ENCODE data around the gene ATF6. TPM values are rescaled to one million over a fixed set of nuclear protein-coding genes. Genes with fewer than 3 reads are reported as not detected.

The ATF6 gene
- total RNA-seq, 2 donors from 2014 or later: 14.4 to 19.8 TPM

GRCh38 chr1:161973924-161974845, 208.1 kb downstream of the ATF6 start:
- Mint-ChIP-seq H3K4me1 (no peaks in the 10 kb centered on the region), H3K27me3 (ENCODE audit: insufficient read depth) (peaks cover 17% of the 10 kb centered on the region), H3K9me3 (peaks cover 2% of the 10 kb centered on the region), H3K36me3 (ENCODE audit: low read depth) (no peaks in the 10 kb centered on the region), H3K27ac (no peak overlapping the region), H3K4me3 (no peak overlapping the region)
- 89% methylated on average over 5 to 9 of the region's 9 CpGs for WGBS, 2 experiments (ENCODE audit: insufficient coverage in 1 of 2, insufficient read length in 1 of 2)
- no peak for DNase-seq
- Histone ChIP-seq H3K9ac (ENCODE audit: extremely low read depth, low read length, poor library complexity, severe bottlenecking) (no peak overlapping the region), H3K27ac (ENCODE audit: low read depth, low read length) (no peak overlapping the region), H3K27me3 (ENCODE audit: control insufficient read depth, insufficient read depth, low read length, poor library complexity, severe bottlenecking) (no peaks in the 10 kb centered on the region), H3K9me3 (ENCODE audit: control insufficient read depth, low read length) (no peaks in the 10 kb centered on the region), H3K4me3 (ENCODE audit: low read length) (no peak overlapping the region), H3K4me1 (ENCODE audit: control insufficient read depth, insufficient read depth, low read length) (no peaks in the 10 kb centered on the region), H3K36me3 (ENCODE audit: control insufficient read depth, insufficient read depth, low read length) (no peaks in the 10 kb centered on the region)
- TF ChIP-seq, protein P1, sequence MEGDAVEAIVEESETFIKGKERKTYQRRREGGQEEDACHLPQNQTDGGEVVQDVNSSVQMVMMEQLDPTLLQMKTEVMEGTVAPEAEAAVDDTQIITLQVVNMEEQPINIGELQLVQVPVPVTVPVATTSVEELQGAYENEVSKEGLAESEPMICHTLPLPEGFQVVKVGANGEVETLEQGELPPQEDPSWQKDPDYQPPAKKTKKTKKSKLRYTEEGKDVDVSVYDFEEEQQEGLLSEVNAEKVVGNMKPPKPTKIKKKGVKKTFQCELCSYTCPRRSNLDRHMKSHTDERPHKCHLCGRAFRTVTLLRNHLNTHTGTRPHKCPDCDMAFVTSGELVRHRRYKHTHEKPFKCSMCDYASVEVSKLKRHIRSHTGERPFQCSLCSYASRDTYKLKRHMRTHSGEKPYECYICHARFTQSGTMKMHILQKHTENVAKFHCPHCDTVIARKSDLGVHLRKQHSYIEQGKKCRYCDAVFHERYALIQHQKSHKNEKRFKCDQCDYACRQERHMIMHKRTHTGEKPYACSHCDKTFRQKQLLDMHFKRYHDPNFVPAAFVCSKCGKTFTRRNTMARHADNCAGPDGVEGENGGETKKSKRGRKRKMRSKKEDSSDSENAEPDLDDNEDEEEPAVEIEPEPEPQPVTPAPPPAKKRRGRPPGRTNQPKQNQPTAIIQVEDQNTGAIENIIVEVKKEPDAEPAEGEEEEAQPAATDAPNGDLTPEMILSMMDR (conservative IDR thresholded peaks at IDR 0.05): no peak

- Mint-ChIP-seq H3K36me3 (ENCODE audit: low read depth) (no peaks in the 10 kb centered on the region), H3K4me1 (no peaks in the 10 kb centered on the region), H3K27ac (no peak overlapping the region), H3K4me3 (no peak overlapping the region), H3K27me3 (ENCODE audit: insufficient read depth) (peaks cover 14% of the 10 kb centered on the region), H3K9me3 (peaks cover 2% of the 10 kb centered on the region)
- TF ChIP-seq, protein P1 (conservative IDR thresholded peaks at IDR 0.05): no peak
- Histone ChIP-seq H3K27ac (ENCODE audit: low read depth, low read length) (no peak overlapping the region), H3K9ac (ENCODE audit: extremely low read depth, low read length, poor library complexity, severe bottlenecking) (no peak overlapping the region), H3K4me3 (ENCODE audit: low read length) (no peak overlapping the region), H3K36me3 (ENCODE audit: control insufficient read depth, insufficient read depth, low read length) (no peaks in the 10 kb centered on the region), H3K4me1 (ENCODE audit: control insufficient read depth, insufficient read depth, low read length) (no peaks in the 10 kb centered on the region), H3K9me3 (ENCODE audit: control insufficient read depth, low read length) (no peaks in the 10 kb centered on the region), H3K27me3 (ENCODE audit: control insufficient read depth, insufficient read depth, low read length, poor library complexity, severe bottlenecking) (no peaks in the 10 kb centered on the region)
- no peak for DNase-seq
- WGBS, 2 experiments (ENCODE audit: insufficient coverage in 1 of 2, insufficient read length in 1 of 2): 91 to 97% methylated on average over 16 to 31 of the region's 31 CpGs
Observed at GRCh38 chr1:161978011-161978790, 212.1 kb downstream of the ATF6 start.

DNA sequence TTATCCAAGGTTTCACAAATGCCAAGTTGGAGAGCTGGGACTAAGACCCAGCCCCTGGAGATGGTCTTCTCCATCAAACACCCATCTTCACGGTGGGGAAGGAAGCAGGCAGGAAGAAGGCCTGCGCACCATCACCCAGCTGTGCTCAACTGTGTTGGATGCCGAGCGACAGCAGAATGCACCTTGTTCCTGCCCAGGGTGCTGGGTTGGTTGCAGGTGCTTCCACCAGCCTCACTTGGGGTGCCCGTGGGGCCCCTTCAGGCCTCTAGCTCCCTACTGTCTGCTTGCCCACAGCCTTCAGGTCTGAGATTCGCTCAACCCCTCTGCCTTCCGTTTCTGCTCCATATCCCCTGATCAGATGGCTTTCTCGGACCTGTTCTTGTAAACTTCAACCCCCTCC, 215.0 kb downstream of the ATF6 start:
- no peak for DNase-seq
- Histone ChIP-seq H3K36me3 (ENCODE audit: control insufficient read depth, insufficient read depth, low read length) (no peaks in the 10 kb centered on the region), H3K4me1 (ENCODE audit: control insufficient read depth, insufficient read depth, low read length) (no peaks in the 10 kb centered on the region), H3K9me3 (ENCODE audit: control insufficient read depth, low read length) (no peaks in the 10 kb centered on the region), H3K27ac (ENCODE audit: low read depth, low read length) (no peak overlapping the region), H3K9ac (ENCODE audit: extremely low read depth, low read length, poor library complexity, severe bottlenecking) (no peak overlapping the region), H3K27me3 (ENCODE audit: control insufficient read depth, insufficient read depth, low read length, poor library complexity, severe bottlenecking) (no peaks in the 10 kb centered on the region), H3K4me3 (ENCODE audit: low read length) (no peak overlapping the region)
- Mint-ChIP-seq H3K4me3 (no peak overlapping the region), H3K9me3 (peaks cover 2% of the 10 kb centered on the region), H3K36me3 (ENCODE audit: low read depth) (no peaks in the 10 kb centered on the region), H3K4me1 (no peaks in the 10 kb centered on the region), H3K27ac (no peak overlapping the region), H3K27me3 (ENCODE audit: insufficient read depth) (peaks cover 14% of the 10 kb centered on the region)
- 92 to 97% methylated on average over 8 of the region's 8 CpGs for WGBS, 2 experiments (ENCODE audit: insufficient coverage in 1 of 2, insufficient read length in 1 of 2)
- TF ChIP-seq, protein P1 (conservative IDR thresholded peaks at IDR 0.05): no peak
